Endothelial cell of umbilical vein (primary cell): ENCODE results near the gene TFCP2. TPM values are rescaled to one million over a fixed set of nuclear protein-coding genes. Genes with fewer than 3 reads are reported as not detected.

ENCODE experiments used
- BruUV-seq: library from RNA; stranded (reverse); fragments of 400-500 nt; replicated peaks from 2 replicates; lab custom pipeline; 2021; lab: Mats Ljungman, UMichigan
- CTCF ChIA-PET: fragments of 300-600, 350-600 bp; sonication (Branson Sonifier 250); formaldehyde crosslinking; loops from one replicate; lab custom pipeline; 2021; ENCODE audit warnings: antibody characterized with exemption, inconsistent platforms; lab: Charles Lee
- POLR2A ChIA-PET: fragments of 300-600, 350-600 bp; sonication (Branson Sonifier 250); formaldehyde crosslinking; loops from one replicate; lab custom pipeline; 2021; ENCODE audit warnings: antibody characterized with exemption, inconsistent platforms; lab: Charles Lee
- DNase-seq: peaks from one replicate; pipeline ENCODE4 v3.0.0-alpha.2; 2011; ENCODE audit warnings: low read depth, low spot score
- FAIRE-seq: peaks from 2 replicates; lab custom pipeline; 2011; peaks lifted over from hg19 to GRCh38; lab: Jason Lieb, UNC
- H2AFZ ChIP-seq: 2 replicates; pipeline ENCODE4 v1.6.0; 2012; ENCODE audit warnings: low read depth, low read length, control low read depth, inconsistent platforms
- H3K27ac ChIP-seq: 2 replicates; pipeline ENCODE4 v1.5.1; 2011; ENCODE audit warnings: low read depth, mild to moderate bottlenecking, control low read depth, low read length, moderate library complexity; ENCODE audit not compliant: insufficient read depth
- H3K27me3 ChIP-seq, 2 experiments: 2 replicates each; pipeline versions ENCODE4 v1.6.0 to v1.6.1; 2011; ENCODE audit warnings: low read length in 2 of 2, mixed read lengths in 1 of 2; ENCODE audit not compliant: control insufficient read depth in 2 of 2, insufficient read depth in 2 of 2
- H3K36me3 ChIP-seq, 2 experiments: 2 replicates in 1 of 2; 3 replicates in 1 of 2; pipeline ENCODE4 v1.5.1; 2011; ENCODE audit warnings: low read length in 2 of 2, mild to moderate bottlenecking in 1 of 2, moderate library complexity in 1 of 2; ENCODE audit not compliant: control insufficient read depth in 2 of 2, insufficient read depth in 2 of 2; ENCODE audit errors: extremely low read depth in 1 of 2
- H3K4me1 ChIP-seq: 3 replicates; pipeline ENCODE4 v1.5.1; 2011; ENCODE audit warnings: mild to moderate bottlenecking, low read length; ENCODE audit not compliant: control insufficient read depth, insufficient read depth; ENCODE audit errors: extremely low read depth
- H3K4me2 ChIP-seq: 2 replicates; pipeline ENCODE4 v1.6.1; 2011; ENCODE audit warnings: low read length, control low read depth, mixed read lengths; ENCODE audit not compliant: insufficient read depth
- H3K4me3 ChIP-seq, 3 experiments: fragments of 200-600 bp in 1 of 3; sonication (generic), shearing (Covaris generic) in 1 of 3; replicated peaks in 1 of 3; 2 replicates each; pipeline ENCODE4 v1.5.1; 2011 to 2016; ENCODE audit warnings: control low read depth in 3 of 3, low read length in 3 of 3, mild to moderate bottlenecking in 2 of 3, inconsistent platforms in 1 of 3, low read depth in 1 of 3, moderate library complexity in 1 of 3; ENCODE audit not compliant: insufficient read depth in 1 of 3
- H3K79me2 ChIP-seq: 2 replicates; pipeline ENCODE4 v1.6.0; 2012; ENCODE audit warnings: low read length, inconsistent platforms; ENCODE audit not compliant: control insufficient read depth, insufficient read depth
- H3K9ac ChIP-seq: replicated peaks from 2 replicates; pipeline ENCODE3; 2011; ENCODE audit warnings: low read length, control low read depth; ENCODE audit not compliant: insufficient read depth; ENCODE audit errors: extremely low read depth
- H3K9me1 ChIP-seq: replicated peaks from 3 replicates; pipeline ENCODE4 v1.6.0; 2011; ENCODE audit warnings: mild to moderate bottlenecking, low read length; ENCODE audit not compliant: control insufficient read depth, insufficient read depth; ENCODE audit errors: extremely low read depth
- H3K9me3 ChIP-seq: replicated peaks from 2 replicates; pipeline ENCODE4 v1.5.1; 2012; ENCODE audit warnings: low read length, inconsistent platforms; ENCODE audit not compliant: control insufficient read depth, insufficient read depth
- H4K20me1 ChIP-seq: replicated peaks from 2 replicates; pipeline ENCODE3; 2011; ENCODE audit warnings: mild to moderate bottlenecking, low read length; ENCODE audit not compliant: control insufficient read depth, insufficient read depth; ENCODE audit errors: extremely low read depth
- EZH2 ChIP-seq: IDR thresholded peaks from 2 replicates; pipeline ENCODE4 v1.6.1; 2012; ENCODE audit warnings: borderline replicate concordance, low read depth, mild to moderate bottlenecking, moderate library complexity, low read length, inconsistent platforms; ENCODE audit not compliant: severe bottlenecking
- FOS ChIP-seq: IDR thresholded peaks from 2 replicates; pipeline ENCODE4 v1.6.1; 2011; ENCODE audit warnings: mild to moderate bottlenecking, low read length, moderate library complexity, borderline replicate concordance; ENCODE audit not compliant: insufficient read depth
- GATA2 ChIP-seq: IDR thresholded peaks from 2 replicates; pipeline ENCODE4 v1.7.0; 2011; ENCODE audit warnings: low read depth, mild to moderate bottlenecking, moderate library complexity, mixed read lengths, low read length; ENCODE audit not compliant: insufficient read length, insufficient read depth
- JUN ChIP-seq: IDR thresholded peaks from 2 replicates; pipeline ENCODE4 v1.6.1; 2011; ENCODE audit warnings: borderline replicate concordance, low read depth; ENCODE audit not compliant: insufficient read length, insufficient read depth
- MYC ChIP-seq: IDR thresholded peaks from one replicate; pipeline ENCODE4 v1.6.1; 2011; ENCODE audit warnings: mild to moderate bottlenecking, low read depth, low read length
- POLR2A ChIP-seq: IDR thresholded peaks from 2 replicates; pipeline ENCODE4 v1.6.1; 2012; ENCODE audit warnings: low read depth, mild to moderate bottlenecking, control low read depth, low read length
- POLR2AphosphoS5 ChIP-seq: IDR thresholded peaks from 2 replicates; pipeline ENCODE4 v1.6.1; 2012; ENCODE audit warnings: low read depth, mild to moderate bottlenecking, control low read depth, low read length, moderate library complexity; ENCODE audit not compliant: insufficient read depth
- dilution Hi-C: fragments of 300-500 bp; cut with MboI; formaldehyde crosslinking; loops from one replicate; pipeline ENCODE4 v1.15.0; 2019; ENCODE audit warnings: low sequenced_read_pairs; ENCODE audit not compliant: extremely low pct_ligation_motif_present
- intact Hi-C: fragments of 100-400 bp; cut with micrococcal nuclease; formaldehyde crosslinking; loops from one replicate; pipeline ENCODE4 v1.10.0; 2022
- polyA plus RNA-seq, 4 experiments: library from polyadenylated mRNA; depleted of rRNA in 3 of 4; stranded (reverse) in 3 of 4; unstranded in 1 of 4; fragments of >200 nt; gene quantifications; 2 replicates each; pipeline versions ENCODE4 v1.2.1 to v1.2.3, GENCODE V29; 2011 to 2012; ENCODE audit warnings: missing spikeins in 1 of 4
- total RNA-seq: library from RNA; stranded (reverse); gene quantifications from 2 replicates; pipeline ENCODE4 v1.2.3, GENCODE V29; 2021
- TF ChIP-seq, protein P1 (sequence below): IDR thresholded peaks from 2 replicates; pipeline ENCODE4 v1.6.1; 2011; ENCODE audit not compliant: insufficient read depth, insufficient read length
- TF ChIP-seq, protein P2 (sequence below), 2 donors: IDR thresholded peaks; 1 replicate in 1 of 2; 2 replicates in 1 of 2; pipeline ENCODE4 v1.5.1; 2011; ENCODE audit warnings: low read length in 2 of 2, mild to moderate bottlenecking in 2 of 2, moderate library complexity in 2 of 2, control low read depth in 1 of 2, inconsistent platforms in 1 of 2, low read depth in 1 of 2; ENCODE audit not compliant: insufficient read depth in 1 of 2; ENCODE audit errors: extremely low read depth in 1 of 2

The TFCP2 gene
- total and polyA plus RNA-seq, 2 donors (not counting 3 experiments of a cell fraction or from before 2014, with no cell fraction given) = 10.2 to 28.6 TPM

DNA sequence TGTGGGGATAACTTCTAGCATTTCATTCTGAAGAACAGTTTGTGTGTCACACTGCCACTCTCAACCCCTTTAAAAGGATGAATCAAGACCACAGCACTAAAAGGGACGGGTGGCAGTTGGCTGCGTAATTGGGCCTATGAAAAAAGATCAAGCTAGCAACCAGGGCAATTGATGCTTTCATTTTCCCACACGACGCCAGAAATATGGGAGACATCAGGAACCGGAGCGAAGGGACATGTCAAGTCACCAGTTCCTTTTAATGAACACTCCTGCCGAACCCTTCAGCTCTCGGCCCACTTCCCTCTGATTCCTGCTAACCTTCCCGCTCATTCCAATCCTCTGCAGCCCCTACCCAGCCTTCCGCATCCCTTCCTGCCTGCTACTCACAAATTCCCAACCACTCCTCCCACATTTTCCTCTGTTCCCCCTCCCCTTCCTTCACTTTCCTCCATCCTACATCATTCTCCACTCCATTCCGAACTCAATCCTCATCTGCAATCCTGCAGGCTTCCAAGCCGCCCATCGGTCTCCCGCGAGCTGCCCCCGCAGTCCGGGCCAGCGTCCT, 90.3 kb downstream of the TFCP2 start:
- H3K9me3 ChIP-seq = no peaks in the 10 kb centered on the region

DNA sequence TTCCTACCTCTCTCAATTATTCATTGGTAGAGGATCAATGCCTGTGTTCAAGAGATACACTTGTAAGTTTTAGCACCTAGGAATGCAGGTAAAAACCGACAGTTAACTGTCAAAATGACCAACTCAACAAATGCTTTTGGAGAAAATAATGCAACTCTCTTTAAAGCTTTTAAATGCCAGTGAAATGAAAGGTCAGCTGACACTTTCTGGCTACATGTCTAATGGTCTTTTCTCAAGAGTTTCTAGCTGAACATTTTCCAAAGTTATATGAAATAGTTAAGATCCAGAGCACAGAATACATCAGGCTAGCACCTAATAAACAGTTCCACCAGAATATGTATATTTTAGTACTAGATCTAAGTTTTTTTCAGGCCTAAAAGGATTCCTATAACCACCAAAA, 91.5 kb downstream of the TFCP2 start:
- intact Hi-C loops = loop anchor here (5.0 to 10.0 kb wide), 3 partner anchors 136 to 317 kb away; partner anchors contain the start of genes ATF1 and POU6F1

More for the DNA sequence above, 90.3 kb downstream of the TFCP2 start:
- BruUV-seq = no TSS peak
- CTCF ChIA-PET = interaction anchor here (0.6 to 1.7 kb wide), 6 partner anchors 97 to 603 kb away, joined by 3 to 8 read pairs (median 4); partner anchors contain the start of gene SMAGP
- Histone ChIP-seq H3K27me3 (no peaks in the 10 kb centered on the region), H3K4me2 (peak overlapping the region; percentile 95), H3K9me1 (no peaks in the 10 kb centered on the region), H4K20me1 (peaks cover 15% of the 10 kb centered on the region), H3K27ac (peak overlapping the region; percentile 64), H3K4me3 (peak overlapping the region; percentile 77 to 98 (median 78)), H3K9ac (peak overlapping the region; percentile 90), H3K4me1 (peaks cover 12% of the 10 kb centered on the region), H2AFZ (peak overlapping the region; percentile 75), H3K36me3 (no peaks in the 10 kb centered on the region), H3K79me2 (peaks cover 43% of the 10 kb centered on the region)
- DNase-seq = peak; percentile 60
- intact Hi-C loops (loop anchor here (1.0 to 10.0 kb wide), 6 partner anchors 34 to 318 kb away; partner anchors contain the start of genes ATF1, DAZAP2, LETMD1 and POU6F1), dilution Hi-C loops (no loop called here)
- peak; percentile 67 for FAIRE-seq
- TF ChIP-seq POLR2AphosphoS5 (no peak), POLR2A (no peak), JUN (no peak), FOS (no peak)
- POLR2A ChIA-PET = interaction anchor here (0.6 to 2.7 kb wide), 20 partner anchors 9 to 403 kb away, joined by 3 to 20 read pairs (median 6); partner anchors contain the start of genes ATF1 and POU6F1

More for the DNA sequence above, 91.5 kb downstream of the TFCP2 start:
- H3K4me1 ChIP-seq = peaks cover 12% of the 10 kb centered on the region
- peak overlapping the region; percentile 40 for H3K9ac ChIP-seq
- H3K79me2 ChIP-seq = peaks cover 54% of the 10 kb centered on the region
- H3K36me3 ChIP-seq = no peaks in the 10 kb centered on the region
- peaks cover 15% of the 10 kb centered on the region for H4K20me1 ChIP-seq
- H3K4me3 ChIP-seq = peak overlapping the region in 1 of 3 experiments; percentile 78
- no peak overlapping the region for H2AFZ ChIP-seq
- no TSS peak for BruUV-seq
- TF ChIP-seq, protein P1, sequence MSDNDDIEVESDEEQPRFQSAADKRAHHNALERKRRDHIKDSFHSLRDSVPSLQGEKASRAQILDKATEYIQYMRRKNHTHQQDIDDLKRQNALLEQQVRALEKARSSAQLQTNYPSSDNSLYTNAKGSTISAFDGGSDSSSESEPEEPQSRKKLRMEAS = no peak
- TF ChIP-seq POLR2AphosphoS5 = no peak
- no peak for TF ChIP-seq GATA2
- no peak for TF ChIP-seq MYC
- no peak for TF ChIP-seq FOS
- no peak for TF ChIP-seq POLR2A
- TF ChIP-seq, protein P2, sequence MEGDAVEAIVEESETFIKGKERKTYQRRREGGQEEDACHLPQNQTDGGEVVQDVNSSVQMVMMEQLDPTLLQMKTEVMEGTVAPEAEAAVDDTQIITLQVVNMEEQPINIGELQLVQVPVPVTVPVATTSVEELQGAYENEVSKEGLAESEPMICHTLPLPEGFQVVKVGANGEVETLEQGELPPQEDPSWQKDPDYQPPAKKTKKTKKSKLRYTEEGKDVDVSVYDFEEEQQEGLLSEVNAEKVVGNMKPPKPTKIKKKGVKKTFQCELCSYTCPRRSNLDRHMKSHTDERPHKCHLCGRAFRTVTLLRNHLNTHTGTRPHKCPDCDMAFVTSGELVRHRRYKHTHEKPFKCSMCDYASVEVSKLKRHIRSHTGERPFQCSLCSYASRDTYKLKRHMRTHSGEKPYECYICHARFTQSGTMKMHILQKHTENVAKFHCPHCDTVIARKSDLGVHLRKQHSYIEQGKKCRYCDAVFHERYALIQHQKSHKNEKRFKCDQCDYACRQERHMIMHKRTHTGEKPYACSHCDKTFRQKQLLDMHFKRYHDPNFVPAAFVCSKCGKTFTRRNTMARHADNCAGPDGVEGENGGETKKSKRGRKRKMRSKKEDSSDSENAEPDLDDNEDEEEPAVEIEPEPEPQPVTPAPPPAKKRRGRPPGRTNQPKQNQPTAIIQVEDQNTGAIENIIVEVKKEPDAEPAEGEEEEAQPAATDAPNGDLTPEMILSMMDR (IDR thresholded peaks at IDR 0.05; ENCODE audit: extremely low read depth in 1 of 2, insufficient read depth in 1 of 2, low read depth in 1 of 2, low read length in 2 of 2) = no peak
- no peak for TF ChIP-seq JUN
- no peak for TF ChIP-seq EZH2
- POLR2A ChIA-PET = interaction anchor here (2.7 kb wide), 1 partner anchor 8 kb away, joined by 20 read pairs; no protein-coding TSS in a partner anchor
- no peak for DNase-seq
- H3K27ac ChIP-seq = no peak overlapping the region
- no peaks in the 10 kb centered on the region for H3K9me3 ChIP-seq
- no peaks in the 10 kb centered on the region for H3K27me3 ChIP-seq
- H3K4me2 ChIP-seq = peak overlapping the region; percentile 95
- dilution Hi-C loops = no loop called here
- no peak for FAIRE-seq
- no peaks in the 10 kb centered on the region for H3K9me1 ChIP-seq
- CTCF ChIA-PET = interaction anchor here (1.3 to 2.6 kb wide), 4 partner anchors 10 to 260 kb away, joined by 4 to 10 read pairs (median 5); partner anchors contain the start of gene SMAGP
